HEK293T (cell line): ENCODE measurements around the gene ACKR1.

Source experiments
- FOXA1 ChIP-seq: fragments of 450-650 bp; IDR thresholded peaks from 2 replicates; pipeline ENCODE4 v1.6.1; 2016; ENCODE audit warnings: mild to moderate bottlenecking
- SP1 ChIP-seq: fragments of 450-650 bp; IDR thresholded peaks from 2 replicates; pipeline ENCODE4 v1.6.1; 2017
- TF ChIP-seq, protein P1 (sequence below): fragments of 450-650 bp; IDR thresholded peaks from 2 replicates; pipeline ENCODE4 v1.6.1; 2016

DNA sequence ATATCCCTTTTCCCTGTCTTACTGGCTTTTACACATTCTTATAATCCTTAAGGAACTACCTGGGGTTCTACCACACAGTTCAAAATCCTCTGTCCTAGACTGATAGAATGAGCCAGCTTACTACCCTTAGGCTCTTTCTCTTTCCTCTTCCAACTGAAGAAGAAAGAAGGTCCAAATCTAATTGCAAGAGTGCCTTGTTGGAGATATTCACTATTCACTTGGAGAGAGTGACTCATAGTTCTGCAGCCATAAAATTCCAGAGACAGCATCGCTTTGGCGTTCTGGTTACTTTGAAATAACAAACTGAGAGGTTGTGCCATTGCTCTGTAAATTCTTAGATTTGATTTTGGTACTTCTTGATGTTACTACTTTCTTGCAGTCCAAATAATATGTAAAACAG lies 29.1 kb upstream of the ACKR1 start:
- TF ChIP-seq SP1 (no peak), FOXA1 (no peak)
- TF ChIP-seq, protein P1, sequence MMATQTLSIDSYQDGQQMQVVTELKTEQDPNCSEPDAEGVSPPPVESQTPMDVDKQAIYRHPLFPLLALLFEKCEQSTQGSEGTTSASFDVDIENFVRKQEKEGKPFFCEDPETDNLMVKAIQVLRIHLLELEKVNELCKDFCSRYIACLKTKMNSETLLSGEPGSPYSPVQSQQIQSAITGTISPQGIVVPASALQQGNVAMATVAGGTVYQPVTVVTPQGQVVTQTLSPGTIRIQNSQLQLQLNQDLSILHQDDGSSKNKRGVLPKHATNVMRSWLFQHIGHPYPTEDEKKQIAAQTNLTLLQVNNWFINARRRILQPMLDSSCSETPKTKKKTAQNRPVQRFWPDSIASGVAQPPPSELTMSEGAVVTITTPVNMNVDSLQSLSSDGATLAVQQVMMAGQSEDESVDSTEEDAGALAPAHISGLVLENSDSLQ = no peak
